Vagina (tissue), 2 donors: ENCODE results near the gene ADGRG6. TPM values are rescaled to one million over a fixed set of nuclear protein-coding genes. Genes with fewer than 3 reads are reported as not detected.

Experiments
- DNase-seq, 2 donors: peaks; one replicate each; pipeline ENCODE4 v3.0.0-alpha.2; 2017; ENCODE audit errors: extremely low spot score in 2 of 2
- H3K27ac ChIP-seq: fragments of 200-600 bp; sonication (generic); one replicate; pipeline ENCODE4 v1.5.1; 2019
- H3K27me3 ChIP-seq: fragments of 200-600 bp; sonication (generic); one replicate; pipeline ENCODE4 v1.5.1; 2019
- H3K36me3 ChIP-seq, 2 donors: fragments of 200-600 bp; sonication (generic); one replicate each; pipeline ENCODE4 v1.5.1; 2017 to 2019
- H3K4me1 ChIP-seq: fragments of 200-600 bp; sonication (generic); one replicate; pipeline ENCODE4 v1.5.1; 2019
- H3K4me3 ChIP-seq, 2 donors: fragments of 200-600 bp; sonication (generic); 1 replicate in 1 of 2; 2 replicates in 1 of 2; pipeline ENCODE4 v1.5.1; 2016 to 2019
- H3K9me3 ChIP-seq: fragments of 200-600 bp; sonication (generic); one replicate; pipeline ENCODE4 v1.5.1; 2019
- CTCF ChIP-seq, 3 experiments: fragments of 450-650 bp in 2 of 3; fragments of 200-600 bp in 1 of 3; sonication (generic) in 1 of 3; IDR thresholded peaks; one replicate each; pipeline ENCODE4 v1.5.1; 2017 to 2019; ENCODE audit warnings: antibody characterized with exemption in 3 of 3, mild to moderate bottlenecking in 2 of 3, moderate library complexity in 2 of 3
- POLR2A ChIP-seq, 2 donors: fragments of 450-650 bp; IDR thresholded peaks; one replicate each; pipeline ENCODE4 v1.6.1; 2017; ENCODE audit warnings: antibody characterized with exemption in 2 of 2, mild to moderate bottlenecking in 2 of 2, moderate library complexity in 2 of 2
- POLR2AphosphoS5 ChIP-seq, 2 donors: sonication (generic); formaldehyde crosslinking; IDR thresholded peaks; one replicate each; pipeline ENCODE4 v1.9.0; 2017; ENCODE audit warnings: antibody characterized with exemption in 2 of 2, mild to moderate bottlenecking in 2 of 2, low read depth in 1 of 2; ENCODE audit not compliant: insufficient read depth in 1 of 2
- intact Hi-C: fragments of 100-400 bp; cut with DNase I; formaldehyde crosslinking; loops from one replicate; pipeline ENCODE4 v1.15.1; 2023
- total RNA-seq: library from RNA; depleted of rRNA; stranded (reverse); fragments of >200 nt; gene quantifications from one replicate; pipeline ENCODE4 v1.2.3, GENCODE V29; 2016

Gene ADGRG6
- total RNA-seq, 1 donor from 2014 or later: 22.6 TPM

GRCh38 chr6:142459271-142459670 is 157.5 kb downstream of the ADGRG6 start:
- no peaks in the 10 kb centered on the region for H3K4me1 ChIP-seq
- no peaks in the 10 kb centered on the region for H3K27me3 ChIP-seq
- intact Hi-C loops: no loop called here
- no peaks in the 10 kb centered on the region for H3K36me3 ChIP-seq
- no peak for TF ChIP-seq POLR2A (IDR thresholded peaks at IDR 0.05)
- TF ChIP-seq CTCF (IDR thresholded peaks at IDR 0.05): no peak
- TF ChIP-seq POLR2AphosphoS5 (IDR thresholded peaks at IDR 0.05; ENCODE audit: insufficient read depth in 1 of 2, low read depth in 1 of 2): no peak
- H3K4me3 ChIP-seq: no peak overlapping the region
- no peak for DNase-seq
- H3K27ac ChIP-seq: no peak overlapping the region
- no peaks in the 10 kb centered on the region for H3K9me3 ChIP-seq

- DNase-seq: no peak
- Histone ChIP-seq H3K4me3 (no peak overlapping the region), H3K9me3 (no peaks in the 10 kb centered on the region), H3K27ac (no peak overlapping the region), H3K4me1 (no peaks in the 10 kb centered on the region), H3K36me3 (no peaks in the 10 kb centered on the region), H3K27me3 (no peaks in the 10 kb centered on the region)
- intact Hi-C loops: no loop called here
- TF ChIP-seq POLR2AphosphoS5 (IDR thresholded peaks at IDR 0.05; ENCODE audit: insufficient read depth in 1 of 2, low read depth in 1 of 2): no peak
- no peak for TF ChIP-seq POLR2A (IDR thresholded peaks at IDR 0.05)
- no peak for TF ChIP-seq CTCF (IDR thresholded peaks at IDR 0.05)
These were observed 160.5 kb downstream of the ADGRG6 start for GRCh38 chr6:142462260-142462659.

GRCh38 chr6:142463988-142464387 is 162.2 kb downstream of the ADGRG6 start:
- Histone ChIP-seq H3K36me3 (no peaks in the 10 kb centered on the region), H3K27ac (no peak overlapping the region), H3K9me3 (no peaks in the 10 kb centered on the region), H3K4me3 (no peak overlapping the region), H3K27me3 (no peaks in the 10 kb centered on the region), H3K4me1 (no peaks in the 10 kb centered on the region)
- intact Hi-C loops: no loop called here
- DNase-seq: no peak
- TF ChIP-seq CTCF (IDR thresholded peaks at IDR 0.05) (no peak), POLR2AphosphoS5 (IDR thresholded peaks at IDR 0.05; ENCODE audit: insufficient read depth in 1 of 2, low read depth in 1 of 2) (no peak), POLR2A (IDR thresholded peaks at IDR 0.05) (no peak)

GRCh38 chr6:142469220-142469619 is 167.4 kb downstream of the ADGRG6 start:
- Histone ChIP-seq H3K4me3 (no peak overlapping the region), H3K27me3 (no peaks in the 10 kb centered on the region), H3K9me3 (no peaks in the 10 kb centered on the region), H3K4me1 (no peaks in the 10 kb centered on the region), H3K27ac (no peak overlapping the region), H3K36me3 (no peaks in the 10 kb centered on the region)
- no peak for DNase-seq
- TF ChIP-seq CTCF (IDR thresholded peaks at IDR 0.05) (no peak), POLR2A (IDR thresholded peaks at IDR 0.05) (no peak), POLR2AphosphoS5 (IDR thresholded peaks at IDR 0.05; ENCODE audit: insufficient read depth in 1 of 2, low read depth in 1 of 2) (no peak)
- intact Hi-C loops: no loop called here

GRCh38 chr6:142470421-142470820 is 168.6 kb downstream of the ADGRG6 start:
- no peaks in the 10 kb centered on the region for H3K27me3 ChIP-seq
- TF ChIP-seq CTCF (IDR thresholded peaks at IDR 0.05) (no peak), POLR2AphosphoS5 (IDR thresholded peaks at IDR 0.05; ENCODE audit: insufficient read depth in 1 of 2, low read depth in 1 of 2) (no peak), POLR2A (IDR thresholded peaks at IDR 0.05) (no peak)
- intact Hi-C loops: no loop called here
- no peak overlapping the region for H3K4me3 ChIP-seq
- H3K4me1 ChIP-seq: no peaks in the 10 kb centered on the region
- H3K36me3 ChIP-seq: no peaks in the 10 kb centered on the region
- no peak overlapping the region for H3K27ac ChIP-seq
- no peak for DNase-seq
- no peaks in the 10 kb centered on the region for H3K9me3 ChIP-seq
